ENCODE data around the gene HTR7.

HTR7 gene

GRCh38 chr10:90804354-90804753 is 53.5 kb downstream of the HTR7 start:
- DNase-seq (ENCODE audit: low read depth) = no peak

- no peak for DNase-seq (ENCODE audit: low read depth)
These were observed 56.2 kb downstream of the HTR7 start for GRCh38 chr10:90801608-90802007.

- DNase-seq (ENCODE audit: low read depth) = no peak
These were observed 57.5 kb downstream of the HTR7 start for GRCh38 chr10:90800232-90800796.

DNA sequence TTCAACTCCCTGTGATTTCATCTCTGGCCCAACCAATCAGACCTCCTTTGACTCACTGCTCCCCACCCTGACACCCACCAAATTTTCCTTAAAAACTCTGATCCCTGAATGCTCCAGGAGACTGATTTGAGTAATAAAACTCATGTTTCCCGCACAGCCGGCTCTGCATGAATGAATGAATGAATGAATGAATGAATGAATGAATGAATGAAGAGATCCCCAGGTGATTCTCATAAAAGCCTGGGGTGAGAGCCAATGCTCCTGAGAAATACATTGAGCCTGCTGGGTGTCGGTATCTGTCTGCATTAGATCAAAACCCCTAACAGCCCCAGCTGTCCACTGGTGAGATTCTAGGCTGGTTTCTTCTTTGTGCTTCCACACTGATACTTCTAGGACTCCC is 58.7 kb downstream of the HTR7 start:
- DNase-seq (ENCODE audit: low read depth) = no peak

GRCh38 chr10:90798482-90798881 is 59.4 kb downstream of the HTR7 start:
- DNase-seq (ENCODE audit: low read depth) = no peak

- DNase-seq (ENCODE audit: low read depth) = no peak
These were observed 67.4 kb downstream of the HTR7 start for GRCh38 chr10:90790422-90790821.

DNA sequence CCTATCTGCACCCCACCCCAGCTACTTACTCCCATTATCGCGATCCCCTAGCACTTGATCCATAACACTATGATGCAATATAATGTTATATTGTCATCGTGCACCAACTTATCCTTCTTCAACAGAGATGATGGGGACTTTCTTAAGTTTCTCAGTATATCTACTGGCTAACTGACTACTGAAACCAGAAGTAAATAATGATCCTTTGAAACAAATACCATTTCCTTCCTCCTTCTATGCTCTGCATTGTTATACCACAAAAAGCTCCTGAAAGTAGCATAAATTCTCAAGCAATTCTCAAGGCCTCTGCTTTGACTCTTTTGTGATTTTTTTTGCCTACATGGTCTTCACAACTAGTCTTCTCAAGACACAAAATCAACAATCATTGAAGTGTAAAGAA is 68.9 kb downstream of the HTR7 start:
- no peak for DNase-seq (ENCODE audit: low read depth)

- DNase-seq (ENCODE audit: low read depth) = no peak
These were observed 69.7 kb downstream of the HTR7 start for GRCh38 chr10:90788199-90788491.

DNA sequence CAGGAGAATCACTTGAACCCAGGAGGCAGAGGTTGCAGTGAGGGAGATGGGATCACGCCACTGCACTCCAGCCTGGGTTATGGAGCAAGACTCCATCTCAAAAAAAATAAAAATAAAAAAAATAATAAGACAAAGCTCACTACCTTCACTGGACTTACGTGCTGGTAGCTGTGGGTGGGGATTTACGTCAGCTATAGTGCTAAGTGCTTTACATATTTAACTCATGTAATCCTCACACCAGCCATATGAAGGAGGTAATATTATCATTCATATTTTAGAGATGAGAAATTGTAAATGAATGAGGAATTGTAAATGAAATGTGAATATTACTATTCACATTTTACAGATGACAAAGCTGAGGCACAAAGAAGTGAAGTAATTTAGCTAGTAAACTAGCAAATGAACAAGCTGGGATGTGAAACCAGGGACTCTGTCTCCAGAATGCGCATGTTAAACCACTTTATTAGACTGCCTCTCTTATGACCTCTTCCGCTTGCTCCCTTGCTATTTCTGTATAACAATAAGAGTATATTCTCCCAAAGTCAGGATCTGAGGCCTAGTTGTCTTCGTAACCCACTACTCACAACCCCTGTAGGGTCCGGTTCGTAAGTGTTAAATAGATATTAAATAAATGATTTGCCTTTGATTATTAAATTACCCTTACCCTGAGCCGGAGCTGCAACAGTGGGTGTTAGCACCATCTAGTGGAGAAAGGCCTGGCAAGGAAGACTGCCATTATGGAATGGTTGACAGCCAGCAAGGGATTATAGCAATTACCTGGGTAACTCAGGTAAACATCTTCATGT is 70.2 kb downstream of the HTR7 start:
- DNase-seq (ENCODE audit: low read depth) = peak; percentile 41

GRCh38 chr10:90785782-90786181 is 72.1 kb downstream of the HTR7 start:
- no peak for DNase-seq (ENCODE audit: low read depth)

DNA sequence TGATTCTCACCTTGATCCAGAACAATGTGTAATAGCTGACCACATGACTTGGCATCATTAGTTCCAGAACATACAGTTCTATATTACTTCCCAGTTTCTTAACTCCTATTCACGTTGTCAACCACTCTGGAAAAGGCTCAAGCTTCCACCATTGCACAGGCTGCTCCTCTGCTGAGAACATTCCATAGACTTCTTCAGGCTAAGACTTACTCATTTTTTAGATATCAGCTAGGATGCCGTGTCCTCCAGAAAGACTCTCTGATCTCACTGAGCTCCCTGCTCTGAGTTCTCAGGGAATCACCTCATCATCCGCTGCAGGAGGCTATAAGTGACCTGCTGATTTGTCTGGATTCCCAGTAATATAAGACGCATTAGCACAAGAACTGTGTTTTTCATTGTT is 73.1 kb downstream of the HTR7 start:
- DNase-seq (ENCODE audit: low read depth) = peak; percentile 55

DNA sequence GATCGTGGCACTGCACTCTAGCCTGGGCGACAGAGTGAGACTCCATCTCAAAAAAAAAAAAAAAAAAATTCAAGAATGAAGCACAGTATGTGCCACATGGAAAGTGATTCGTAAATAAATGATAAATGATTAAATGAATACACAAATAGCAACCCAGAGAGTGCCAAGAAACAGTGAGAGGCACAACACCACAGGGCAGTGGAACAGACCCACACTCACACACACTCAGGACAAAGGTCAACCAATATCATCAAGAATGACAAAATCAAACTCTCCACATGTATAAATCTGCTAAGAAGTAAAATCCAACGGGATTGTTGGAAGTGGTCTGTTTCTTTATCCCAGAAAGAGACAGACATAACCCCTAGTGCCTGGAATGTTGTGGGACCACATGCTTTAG is 77.4 kb downstream of the HTR7 start:
- no peak for DNase-seq (ENCODE audit: low read depth)

DNA sequence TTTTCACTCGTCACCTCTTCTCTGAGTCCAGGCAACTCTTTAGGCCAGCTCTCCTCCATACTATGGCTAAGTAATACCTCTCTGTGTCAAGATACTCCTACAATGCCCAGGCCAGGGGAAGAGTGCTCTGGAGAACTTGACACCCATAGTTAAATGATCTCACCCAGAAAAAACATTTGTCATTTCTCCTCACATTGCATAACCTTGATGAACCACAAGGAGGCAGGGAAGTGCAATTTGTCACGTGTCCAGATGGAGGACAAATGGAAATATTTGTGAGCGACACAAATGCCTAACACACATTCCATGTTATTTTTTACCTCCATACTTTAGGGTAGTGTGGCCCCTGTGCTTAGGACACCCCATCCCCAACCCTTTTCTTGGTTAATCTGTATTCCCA is 78.3 kb downstream of the HTR7 start:
- DNase-seq (ENCODE audit: low read depth) = peak; percentile 22

- DNase-seq (ENCODE audit: low read depth) = peak; percentile 9
These were observed 80.2 kb downstream of the HTR7 start for GRCh38 chr10:90777621-90778020.

DNA sequence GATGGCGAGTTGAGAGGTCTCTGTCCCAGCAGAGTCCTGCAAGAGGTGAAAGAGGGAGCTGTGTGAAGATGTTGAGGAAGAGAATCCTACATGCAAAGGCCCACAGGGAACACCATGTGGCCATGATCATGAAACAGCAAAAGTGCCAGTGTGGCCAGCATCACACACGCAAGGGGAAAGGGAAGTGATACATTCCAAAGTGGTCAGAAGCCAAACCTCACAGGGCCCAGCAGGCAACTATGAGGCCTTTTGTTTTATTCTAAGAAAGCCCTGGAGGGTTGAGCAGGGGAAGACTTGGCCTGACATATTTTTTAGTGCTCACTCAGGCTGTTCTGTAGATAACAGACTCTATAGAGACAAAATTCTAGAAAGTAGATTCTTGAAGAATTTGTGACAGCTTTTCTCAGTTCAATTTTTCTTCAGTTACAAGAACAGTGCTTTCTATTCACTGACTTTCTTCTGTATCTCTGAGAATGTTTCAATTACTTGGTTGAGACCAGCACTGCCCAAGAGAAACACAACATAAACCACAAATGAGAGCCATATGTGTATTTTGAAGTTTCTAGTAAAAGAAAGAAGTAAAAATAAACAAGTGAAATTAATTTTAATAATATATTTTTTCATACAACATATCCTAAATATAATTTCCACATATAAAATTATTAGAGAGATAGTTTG is 82.3 kb downstream of the HTR7 start:
- DNase-seq (ENCODE audit: low read depth) = no peak

- no peak for DNase-seq (ENCODE audit: low read depth)
These were observed 87.6 kb downstream of the HTR7 start for GRCh38 chr10:90769946-90770841.

DNA sequence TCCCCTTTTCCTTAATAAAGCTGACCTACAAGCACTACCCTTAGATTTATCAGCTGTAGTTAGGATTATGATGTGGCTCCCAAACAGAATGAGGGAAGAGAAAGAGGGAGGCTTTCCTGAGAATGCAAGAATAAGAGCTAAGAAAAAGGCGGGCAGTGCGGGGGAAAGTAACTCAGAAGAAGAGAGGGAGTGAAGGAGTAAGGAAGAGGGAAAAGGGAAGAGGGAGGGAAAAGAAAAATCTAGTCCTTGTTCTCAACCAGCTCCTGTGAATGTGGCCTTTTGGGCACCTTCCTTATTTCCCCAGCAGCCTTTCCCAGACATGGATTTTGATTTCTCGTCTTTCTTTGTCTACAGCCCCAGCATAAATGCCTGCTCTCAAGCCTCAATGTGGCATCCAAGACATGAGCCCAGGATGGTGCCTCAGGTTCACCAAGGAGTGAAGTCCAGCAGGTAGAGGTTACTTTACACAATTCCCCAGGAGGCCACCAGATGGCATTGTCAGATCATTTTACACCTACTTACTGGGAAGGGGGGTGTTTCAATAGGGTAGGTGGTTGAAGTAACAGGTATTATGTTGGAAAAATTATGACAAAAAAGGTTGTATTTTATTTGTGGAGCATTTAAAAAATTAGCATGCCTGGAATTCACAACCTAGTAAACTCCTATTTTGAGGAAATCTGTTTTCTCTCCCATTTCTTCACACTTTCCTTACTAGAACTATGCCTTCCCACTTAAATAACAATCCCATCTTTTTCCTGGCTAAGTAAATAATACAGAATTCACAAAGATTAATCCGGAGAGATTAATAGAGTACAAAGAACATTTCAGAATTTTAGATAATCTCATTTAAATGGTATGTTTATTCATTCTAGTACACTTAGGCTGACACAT is 106.5 kb downstream of the HTR7 start:
- DNase-seq (ENCODE audit: low read depth) = peak; percentile 36

DNA sequence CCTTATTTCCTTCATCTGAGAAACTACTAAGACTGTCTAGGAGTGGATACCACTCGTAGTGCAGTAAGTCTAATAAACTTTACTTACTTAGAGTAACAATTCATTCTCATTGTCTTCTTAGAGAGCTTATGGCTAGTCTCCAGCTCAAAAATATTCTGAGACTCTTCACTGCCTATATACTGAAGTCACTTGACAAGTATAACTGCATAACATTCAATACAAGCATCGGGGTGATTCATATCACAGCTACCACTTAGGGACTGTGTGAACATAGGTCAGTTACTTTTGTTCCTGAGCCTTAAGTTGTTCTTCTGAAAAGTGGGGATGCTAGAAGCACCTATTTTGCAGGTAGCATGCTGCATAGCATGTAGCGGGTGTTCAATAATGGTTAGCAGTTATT is 111.0 kb downstream of the HTR7 start:
- DNase-seq (ENCODE audit: low read depth) = no peak

DNA sequence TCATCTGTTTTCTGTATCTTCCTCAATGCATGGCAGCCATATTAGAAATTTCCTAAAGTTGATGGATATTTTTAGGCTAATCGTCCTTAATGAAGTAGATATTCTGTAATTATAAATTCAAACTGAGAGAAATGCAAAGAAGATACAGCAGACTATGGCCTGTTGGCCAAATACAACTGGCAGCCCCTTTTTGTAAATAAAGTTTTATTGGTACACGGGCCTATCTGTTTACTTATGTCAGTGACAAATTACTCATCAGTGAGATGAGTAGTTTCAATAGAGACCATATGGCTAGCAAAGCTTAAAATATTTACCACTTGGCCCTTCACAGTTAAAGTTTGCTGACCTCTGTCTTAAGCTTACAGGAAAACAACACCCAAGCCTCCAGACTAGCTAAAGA is 112.3 kb downstream of the HTR7 start:
- no peak for DNase-seq (ENCODE audit: low read depth)

- DNase-seq (ENCODE audit: low read depth) = peak; percentile 24
These were observed 114.5 kb downstream of the HTR7 start for GRCh38 chr10:90743291-90743690.

GRCh38 chr10:90741926-90742565 is 115.8 kb downstream of the HTR7 start:
- peak; percentile 49 for DNase-seq (ENCODE audit: low read depth)
